ENCODE measurements around the gene SNTA1.
A peak's percentile ranks its signal among the peaks of the same experiment; 100 is the strongest.
"Not testable (repeated sequence)": the region's sequence is repeated elsewhere in the genome, so short reads cannot be mapped to it uniquely, and the experiment has no call there.

Gene SNTA1

DNA sequence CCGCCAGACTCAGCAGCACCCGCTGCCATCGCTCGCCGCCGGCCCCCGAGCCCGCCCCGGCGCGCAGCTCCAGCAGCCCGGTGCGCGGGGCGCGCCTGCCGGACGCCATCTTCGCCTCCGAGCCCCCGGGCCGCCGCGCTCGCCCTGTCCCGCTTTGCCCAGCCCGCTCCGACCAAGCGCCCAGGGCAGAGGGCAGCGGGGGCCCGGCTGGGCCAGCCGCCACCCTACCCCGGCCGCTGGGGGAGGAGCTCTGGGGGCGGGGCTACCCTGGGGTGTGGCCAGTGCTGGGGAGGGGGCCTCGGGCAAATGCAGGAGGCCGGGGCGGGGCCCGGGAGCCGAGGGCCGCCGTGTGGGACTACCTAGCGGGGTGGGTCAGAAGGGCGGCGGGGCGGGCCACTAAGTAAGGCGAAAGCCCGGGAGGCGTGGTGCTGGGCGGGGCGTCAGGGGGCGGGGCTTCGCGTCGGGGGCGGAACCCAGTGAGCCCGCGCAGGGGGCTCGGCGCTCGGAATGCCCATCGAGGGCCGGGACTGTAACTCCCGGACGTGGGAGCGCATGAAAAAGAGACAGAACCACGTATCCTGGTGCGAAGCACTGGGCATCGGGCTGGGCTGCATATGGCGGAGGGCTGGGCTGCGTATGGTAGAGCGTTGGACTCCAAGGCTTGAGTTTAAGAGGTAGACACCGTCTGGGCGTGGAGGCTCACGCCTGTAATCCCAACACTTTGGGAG lies at the start of gene SNTA1:
SNTA1 (minus strand) TSS at position 252 of the 728 bp plus-strand sequence; CDS start at position 109, 143 bp downstream.
- peak; percentile 70 to 78 for DNase-seq (ENCODE audit: low read depth in 2 of 2)

DNA sequence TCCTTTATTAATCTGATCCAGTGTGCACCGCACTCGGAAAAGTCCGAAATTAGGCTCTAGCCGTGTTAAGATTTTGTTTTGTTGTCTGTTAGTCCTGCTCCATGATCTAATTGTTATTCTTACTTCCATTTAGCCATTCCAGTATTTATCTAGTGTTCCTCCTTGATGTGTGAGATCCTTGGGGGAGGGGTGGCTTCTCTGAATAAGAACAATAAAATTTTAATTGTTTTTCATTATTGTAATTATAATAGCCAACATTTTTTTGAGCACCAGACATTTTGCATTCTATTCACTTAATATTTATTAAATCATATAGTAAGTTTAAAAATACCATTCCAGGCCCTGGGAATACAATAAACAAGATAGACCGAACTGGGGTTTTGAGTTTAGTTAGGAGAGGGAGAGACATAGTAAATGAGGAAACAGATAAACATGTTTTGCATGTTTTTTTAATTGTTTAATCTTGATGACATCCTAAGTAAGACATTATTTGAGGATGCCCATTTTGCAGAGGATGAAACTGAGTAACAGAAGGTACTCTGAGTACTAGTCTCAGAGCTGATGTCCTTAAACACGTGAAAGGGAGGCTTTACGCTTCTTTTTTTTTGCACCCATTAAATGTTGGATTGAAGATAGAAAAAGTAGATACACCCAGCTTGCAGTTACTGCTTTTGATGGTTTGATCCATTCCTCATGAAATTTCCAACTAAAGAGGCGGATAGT lies 47.5 kb upstream of the SNTA1 start:
- no peak for DNase-seq (ENCODE audit: low read depth in 2 of 2)

DNA sequence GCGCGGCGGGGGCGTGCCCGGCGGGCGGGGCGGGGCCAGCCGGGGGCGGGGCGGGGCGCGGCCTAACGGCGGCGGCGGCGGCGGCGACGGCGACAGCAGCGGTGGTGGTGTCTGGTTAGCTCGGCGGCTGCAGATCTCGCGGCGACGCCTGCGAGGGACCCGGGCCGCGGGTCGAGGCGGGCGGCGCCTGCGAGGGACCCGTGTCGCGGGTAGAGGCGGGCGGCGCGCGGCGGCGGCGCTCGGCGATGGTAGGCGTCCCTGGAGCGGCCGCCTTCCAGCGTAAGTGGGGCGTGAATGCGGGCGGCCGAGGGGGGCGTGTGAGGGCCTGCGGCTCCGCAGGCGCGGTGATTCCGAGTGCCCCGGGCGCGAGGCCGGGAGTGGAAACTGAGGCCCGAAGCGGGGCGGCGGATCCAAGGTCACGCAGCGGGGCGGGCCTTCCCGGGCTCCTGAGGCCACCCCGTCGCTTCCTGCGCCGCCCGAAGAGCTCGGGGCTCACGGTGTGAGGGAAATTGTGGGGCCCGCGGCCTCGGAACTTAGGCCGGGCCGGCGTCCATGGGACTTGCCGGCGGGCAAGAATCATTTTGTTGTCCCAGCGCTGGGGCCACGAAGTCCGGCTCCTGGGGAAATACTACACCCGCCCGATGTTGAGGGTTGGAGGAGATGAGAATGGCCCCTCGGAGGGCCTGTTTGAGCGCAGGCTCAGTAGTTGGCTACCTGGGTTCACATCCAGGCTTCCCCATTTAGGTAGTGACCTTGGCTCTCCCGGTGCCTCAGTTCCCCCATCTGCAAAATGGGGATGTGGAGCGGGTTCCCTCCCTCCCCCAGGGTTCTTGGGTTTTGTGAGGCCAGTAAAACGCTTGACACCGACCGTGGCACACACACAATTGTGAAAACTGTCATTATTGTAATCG lies 46.7 kb upstream of the SNTA1 start, which contains the start of gene CBFA2T2:
CBFA2T2 (plus strand) TSS at position 74 of the 911 bp plus-strand sequence; CDS start at position 246, 172 bp downstream.
- no peak for DNase-seq (ENCODE audit: low read depth in 2 of 2)

DNA sequence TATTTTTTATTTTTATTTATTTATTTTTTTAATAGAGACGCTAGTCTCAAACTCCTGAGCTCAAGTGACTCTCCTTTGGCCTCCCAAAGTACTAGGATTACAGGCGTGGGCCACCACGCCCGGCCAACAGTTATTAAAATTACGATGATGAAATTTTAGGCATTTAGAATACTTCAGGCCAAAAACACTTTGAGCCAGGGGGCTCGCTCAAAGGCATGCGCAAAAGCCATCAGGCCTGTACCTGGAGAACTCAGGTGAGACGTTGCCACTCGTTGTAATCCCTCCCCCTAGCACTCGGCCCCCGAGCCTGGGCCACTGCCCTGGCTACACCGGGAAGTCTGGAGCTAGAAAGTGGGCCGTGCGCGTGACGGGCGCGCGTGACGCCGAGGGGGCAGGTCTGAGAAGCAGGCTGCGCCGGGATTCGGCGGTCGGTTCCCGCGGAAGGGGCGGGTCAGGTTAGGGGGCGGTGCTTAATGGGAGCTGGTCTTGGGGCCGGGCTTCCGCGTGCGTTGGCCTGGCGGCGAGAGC lies 46.0 kb upstream of the SNTA1 start:
- DNase-seq (ENCODE audit: low read depth in 2 of 2), result peak; percentile 97

DNA sequence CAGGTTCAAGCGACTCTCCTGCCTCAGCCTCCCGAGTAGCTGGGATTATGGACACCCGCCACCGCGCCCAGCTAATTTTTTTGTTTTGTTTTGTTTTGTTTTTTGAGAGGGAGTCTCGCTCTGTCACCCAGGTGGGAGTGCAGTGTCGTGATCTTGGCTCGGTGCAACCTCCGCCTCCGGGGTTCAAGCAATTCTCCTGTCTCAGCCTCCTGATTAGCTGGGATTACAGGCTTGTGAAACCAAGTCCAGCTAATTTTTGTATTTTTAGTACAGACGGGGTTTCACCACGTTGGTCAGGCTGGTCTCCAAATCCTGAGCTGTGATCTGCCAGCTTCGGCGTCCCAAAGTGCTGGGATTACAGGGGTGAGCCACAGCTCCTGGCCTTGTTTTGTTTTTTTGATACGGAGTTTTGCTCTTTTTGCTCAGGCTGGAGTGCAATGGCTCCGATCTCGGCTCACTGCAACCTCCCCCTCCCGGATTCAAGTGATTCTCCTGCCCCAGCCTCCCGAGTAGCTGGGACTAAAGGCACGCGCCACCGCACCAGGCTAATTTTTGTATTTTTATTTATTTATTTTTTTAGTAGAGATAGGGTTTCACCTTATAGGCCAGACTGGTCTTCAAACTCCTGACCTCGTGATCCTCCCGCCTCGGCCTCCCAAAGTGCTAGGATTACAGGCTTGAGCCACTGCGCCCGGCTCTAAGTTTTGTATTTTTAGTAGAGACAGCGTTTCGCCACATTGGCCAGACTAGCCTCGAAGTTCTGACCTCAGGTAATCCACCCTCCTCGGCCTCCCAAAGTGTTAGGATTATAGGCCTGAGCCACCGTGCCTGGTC lies 45.3 kb upstream of the SNTA1 start:
- not testable (repeated sequence) for DNase-seq (ENCODE audit: low read depth in 2 of 2)

DNA sequence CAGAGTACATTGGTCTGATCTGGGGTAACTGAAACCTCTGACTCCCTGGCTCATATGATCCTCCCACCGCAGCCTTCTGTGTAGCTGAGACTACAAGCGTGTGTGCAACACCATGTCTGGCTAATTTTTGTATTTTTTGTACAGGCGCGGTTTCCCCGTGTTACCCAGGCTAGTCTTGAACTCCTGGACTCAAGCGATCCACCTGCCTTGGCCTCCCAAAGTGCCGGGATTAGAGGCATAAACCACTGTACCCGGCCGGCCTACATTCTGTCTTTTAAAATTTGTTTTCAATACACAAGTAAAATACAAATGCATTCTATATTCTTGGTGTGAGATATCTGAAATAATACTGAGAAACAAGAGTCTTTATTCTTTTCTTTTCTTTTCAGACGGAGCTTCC lies 44.6 kb upstream of the SNTA1 start:
- no peak for DNase-seq (ENCODE audit: low read depth in 2 of 2)

DNA sequence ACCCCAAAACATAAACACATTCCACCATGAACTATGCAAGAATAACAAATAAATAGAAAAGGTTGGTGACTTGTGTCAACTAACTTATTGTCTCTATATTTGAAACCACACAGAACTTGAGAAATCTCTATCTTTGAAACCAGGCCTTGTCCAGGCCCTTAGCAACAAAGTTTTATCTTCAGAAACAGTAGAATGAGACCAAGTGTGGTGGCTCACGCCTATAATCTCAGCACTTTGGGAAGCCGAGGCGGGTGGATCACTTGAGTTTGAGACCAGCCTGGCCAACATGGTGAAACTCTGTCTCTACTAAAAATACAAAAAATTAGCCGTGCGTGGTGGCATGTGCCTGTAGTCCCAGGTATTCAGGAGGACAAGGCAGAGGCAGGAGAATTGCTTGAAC lies 39.6 kb upstream of the SNTA1 start:
- not testable (repeated sequence) for DNase-seq (ENCODE audit: low read depth in 2 of 2)

DNA sequence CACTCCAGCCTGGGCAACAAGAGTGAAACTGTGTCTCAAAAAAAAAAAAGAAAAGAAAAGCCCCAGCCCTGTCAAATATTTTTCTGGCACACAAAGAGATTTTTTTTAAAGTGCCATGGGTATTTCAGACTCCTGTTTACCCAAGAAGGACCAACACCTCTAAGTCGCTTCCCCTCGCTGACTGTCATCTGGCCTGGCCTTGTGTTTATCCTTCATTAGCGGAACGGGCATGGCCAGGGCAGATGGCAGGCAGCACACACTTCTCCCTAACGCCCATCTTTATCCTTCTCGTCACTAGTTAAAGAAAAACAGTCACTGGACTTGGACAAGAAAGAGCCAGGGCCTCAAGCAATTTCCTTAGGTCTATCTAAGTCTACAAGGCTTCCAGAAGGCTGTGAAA lies 39.0 kb upstream of the SNTA1 start:
- no peak for DNase-seq (ENCODE audit: low read depth in 2 of 2)

DNA sequence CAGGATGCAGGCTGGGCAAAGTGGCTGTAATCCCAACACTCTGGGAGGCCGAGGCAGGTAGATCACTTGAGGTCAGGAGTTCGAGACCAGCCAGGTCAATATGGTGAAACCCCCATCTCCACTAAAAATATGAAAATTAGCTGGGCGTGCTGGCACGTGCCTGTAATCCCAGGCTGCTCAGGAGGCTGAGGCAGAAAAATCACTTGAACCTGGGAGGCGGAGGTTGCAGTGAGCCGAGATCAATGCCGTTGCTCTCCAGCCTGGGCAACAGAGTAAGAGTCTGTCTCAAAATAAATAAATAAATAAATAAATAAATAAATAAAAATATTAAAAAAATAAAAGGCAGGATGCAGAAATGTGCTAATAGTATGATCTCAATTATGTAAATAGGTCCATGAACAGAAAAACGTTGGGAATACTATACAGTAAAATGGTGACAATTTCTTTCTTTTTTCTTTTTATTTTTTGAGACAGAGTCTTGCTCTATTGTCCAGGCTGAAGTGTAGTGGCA lies 37.9 kb upstream of the SNTA1 start:
- DNase-seq (ENCODE audit: low read depth in 2 of 2), result no peak

DNA sequence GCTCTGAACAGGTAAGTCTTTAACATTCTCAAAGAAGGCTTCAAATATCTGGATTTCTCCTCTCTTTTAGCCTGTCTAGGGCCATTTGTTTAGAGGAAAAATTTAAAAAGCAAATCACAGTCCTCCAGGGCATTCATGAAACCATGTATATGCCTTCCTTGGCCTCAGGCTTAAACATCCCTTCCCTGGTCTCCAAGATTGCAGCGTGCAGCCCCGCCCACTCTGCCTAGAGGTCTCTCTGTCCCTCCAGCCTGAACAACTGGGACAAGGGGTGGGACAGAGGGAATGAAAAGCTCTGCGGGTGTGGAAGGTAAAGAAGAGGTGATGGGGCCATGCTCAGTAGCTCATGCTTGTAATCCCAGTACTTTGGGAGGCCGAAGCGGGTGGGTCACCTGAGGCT lies 36.5 kb upstream of the SNTA1 start:
- DNase-seq (ENCODE audit: low read depth in 2 of 2), result no peak

DNA sequence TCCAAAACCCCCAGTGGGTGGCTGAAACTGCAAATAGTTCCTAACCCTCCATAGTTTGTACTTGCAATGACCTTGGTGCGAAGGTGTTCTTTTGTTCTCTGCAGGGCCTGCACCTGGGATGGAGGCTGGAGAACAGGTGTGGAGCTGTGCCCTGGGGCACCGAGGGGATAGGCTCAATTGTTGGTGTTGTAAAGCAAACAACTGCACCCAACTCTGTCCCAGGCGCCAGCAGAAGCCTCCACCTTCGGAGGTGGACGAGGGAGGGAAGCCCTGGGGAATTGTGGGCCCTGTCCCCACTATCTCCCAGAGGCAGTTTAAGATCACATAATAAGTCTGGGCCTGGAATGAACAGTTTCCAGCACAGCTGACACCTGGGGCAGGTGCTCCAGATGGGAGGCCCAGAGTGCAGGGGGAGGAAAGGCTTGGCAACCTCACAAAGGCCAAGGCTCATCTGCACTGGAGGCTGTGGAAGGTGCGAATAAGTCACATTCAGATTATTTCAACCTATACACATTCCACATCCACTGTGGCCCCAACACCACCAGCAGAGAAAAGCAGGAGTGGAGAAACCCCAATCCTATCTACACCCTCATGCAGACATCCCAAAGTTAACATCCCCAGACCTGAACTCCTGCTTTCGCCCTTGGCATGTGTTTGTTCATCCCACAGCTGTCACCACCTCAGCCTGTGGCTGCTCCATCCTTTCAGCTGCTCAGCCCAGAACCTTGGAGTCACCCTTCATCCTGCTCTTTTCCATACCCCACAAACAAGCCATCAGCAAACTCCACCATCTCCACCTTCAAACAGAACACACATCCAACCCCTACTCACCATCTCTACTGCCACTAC lies 34.0 kb upstream of the SNTA1 start:
- no peak for DNase-seq (ENCODE audit: low read depth in 2 of 2)

DNA sequence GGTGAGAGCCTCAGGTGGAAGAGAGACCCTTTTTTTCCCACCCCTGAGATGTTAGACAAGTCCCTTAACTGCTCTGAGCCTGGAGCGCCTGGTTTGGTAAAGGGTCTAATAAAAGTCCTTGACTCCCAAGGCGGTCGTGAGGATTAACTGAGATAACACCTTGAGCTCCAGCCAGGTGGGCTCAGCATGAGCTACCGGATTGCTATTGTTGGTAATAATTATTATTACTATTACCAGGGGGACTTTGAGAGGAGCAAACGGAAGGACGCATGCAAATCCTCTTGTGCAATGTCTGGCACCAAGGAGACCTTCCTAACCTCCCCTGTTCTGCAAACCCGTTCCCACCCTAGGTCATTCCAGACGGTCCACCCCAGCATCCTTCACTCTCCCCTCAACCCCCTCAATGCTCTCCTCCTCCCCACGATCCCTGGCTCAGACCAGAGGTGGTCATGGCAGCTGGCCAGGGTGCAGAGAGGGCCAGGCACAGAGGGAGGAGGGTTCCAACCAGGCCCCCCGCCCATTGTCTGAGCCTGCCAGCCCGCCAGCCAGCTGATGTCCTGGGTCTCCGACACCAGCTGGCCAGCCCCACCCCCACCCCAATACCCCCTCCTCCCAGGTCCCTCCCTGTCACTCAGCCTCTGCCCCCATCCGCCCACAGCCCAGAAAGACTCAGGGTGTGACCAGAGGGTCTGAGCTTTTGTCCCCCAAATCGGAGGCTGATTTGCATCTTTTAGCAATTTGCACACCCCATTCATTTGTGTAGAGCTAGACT lies 32.0 kb upstream of the SNTA1 start:
- no peak for DNase-seq (ENCODE audit: low read depth in 2 of 2)

DNA sequence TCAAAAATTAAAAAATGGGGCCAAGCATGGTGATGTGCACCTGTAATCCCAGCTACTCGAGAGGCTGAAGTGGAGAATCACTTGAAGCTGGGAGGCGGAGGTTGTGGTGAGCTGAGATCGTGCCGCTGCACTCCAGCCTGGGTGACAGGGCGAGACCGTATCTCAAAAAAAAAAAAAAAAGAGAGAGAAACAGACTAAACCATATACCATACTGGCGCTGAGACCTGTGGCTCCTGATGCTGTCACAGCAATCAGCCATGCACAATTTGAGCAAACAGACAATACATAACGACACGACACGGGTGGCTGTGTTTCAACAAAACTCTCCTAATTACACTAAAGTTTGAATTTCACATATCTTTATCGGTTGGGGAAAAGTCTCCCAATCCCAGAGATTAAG lies 31.4 kb upstream of the SNTA1 start:
- no peak for DNase-seq (ENCODE audit: low read depth in 2 of 2)

DNA sequence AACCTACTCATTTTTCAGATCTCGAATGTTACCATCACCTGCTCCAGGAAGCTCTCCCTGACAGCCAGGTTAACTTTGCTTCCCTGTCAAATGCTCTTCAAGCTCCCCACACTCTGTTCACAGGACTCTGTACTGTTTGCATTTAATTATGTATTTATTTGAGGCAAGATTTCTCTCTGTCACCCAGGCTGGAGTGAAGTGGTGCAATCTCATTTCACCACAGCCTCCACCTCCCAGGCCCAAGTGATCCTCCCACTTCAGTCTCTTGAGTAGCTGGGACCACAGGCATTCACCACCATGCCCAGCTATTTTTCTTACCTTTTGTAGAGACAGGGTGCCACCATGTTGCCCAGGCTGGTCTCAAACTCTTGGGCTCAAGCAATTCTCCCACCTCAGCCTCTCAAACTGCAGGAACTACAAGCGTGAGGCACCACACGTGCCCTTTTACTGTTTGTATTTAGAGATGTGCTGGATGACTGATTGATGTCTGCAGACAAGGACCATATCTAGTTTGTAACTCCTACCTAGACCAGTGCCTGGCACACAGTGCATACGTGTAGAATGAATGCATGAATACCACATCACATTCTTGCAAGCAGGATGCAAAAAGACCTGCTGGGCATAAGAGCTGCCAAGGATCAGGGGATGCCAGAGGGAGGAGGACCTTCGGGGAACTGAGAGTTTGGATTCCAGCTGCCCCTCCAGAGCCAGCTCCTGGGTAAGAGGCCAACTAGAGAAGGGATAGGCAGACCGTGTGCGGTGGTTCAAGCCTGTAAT lies 30.7 kb upstream of the SNTA1 start:
- no peak for DNase-seq (ENCODE audit: low read depth in 2 of 2)

DNA sequence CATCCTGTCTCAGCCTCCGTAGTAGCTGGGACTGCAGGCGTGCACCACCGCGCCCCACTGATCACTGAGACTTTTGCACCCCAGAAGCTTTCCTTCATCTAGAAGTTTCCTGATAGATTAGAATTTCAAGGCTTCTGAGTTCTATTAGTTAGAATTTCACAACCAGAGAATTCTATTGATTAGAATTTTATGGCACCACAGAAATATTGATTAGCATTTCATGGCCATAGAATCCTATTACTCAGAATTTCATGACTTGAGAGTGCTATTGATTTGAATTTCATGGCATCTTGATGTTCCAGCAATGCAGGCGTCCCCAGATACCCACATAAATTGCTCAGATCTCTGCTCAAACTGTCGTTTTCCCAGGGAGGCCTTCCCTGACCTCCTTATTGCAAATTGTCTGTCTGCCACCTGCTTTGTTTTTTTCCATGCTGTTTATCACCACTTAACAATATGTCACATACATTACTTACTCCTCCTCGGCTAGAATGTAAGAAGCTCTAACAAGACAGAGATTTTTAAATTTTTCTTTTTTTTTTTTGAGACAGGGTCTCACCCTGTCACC lies 29.4 kb upstream of the SNTA1 start:
- DNase-seq (ENCODE audit: low read depth in 2 of 2), result no peak

DNA sequence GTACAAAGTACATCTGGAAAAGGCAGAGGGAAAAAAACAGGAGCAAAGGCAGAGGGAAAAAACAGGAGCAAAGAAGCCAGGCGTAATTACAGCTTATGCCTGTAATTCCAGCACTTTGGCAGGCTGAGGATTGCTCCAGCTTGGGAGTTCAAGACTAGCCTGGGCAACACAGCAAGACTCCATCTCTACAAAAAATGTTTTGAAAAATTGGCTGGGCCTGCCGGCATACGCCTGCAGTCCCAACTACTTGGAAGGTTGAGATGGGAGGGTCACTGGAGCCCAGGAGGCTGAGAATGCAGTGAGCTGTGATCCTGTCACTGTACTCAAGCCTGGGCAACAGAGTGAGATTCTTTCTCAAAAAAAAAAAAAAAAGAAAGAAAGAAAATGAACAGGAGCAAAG lies 27.3 kb upstream of the SNTA1 start:
- DNase-seq (ENCODE audit: low read depth in 2 of 2), result no peak

DNA sequence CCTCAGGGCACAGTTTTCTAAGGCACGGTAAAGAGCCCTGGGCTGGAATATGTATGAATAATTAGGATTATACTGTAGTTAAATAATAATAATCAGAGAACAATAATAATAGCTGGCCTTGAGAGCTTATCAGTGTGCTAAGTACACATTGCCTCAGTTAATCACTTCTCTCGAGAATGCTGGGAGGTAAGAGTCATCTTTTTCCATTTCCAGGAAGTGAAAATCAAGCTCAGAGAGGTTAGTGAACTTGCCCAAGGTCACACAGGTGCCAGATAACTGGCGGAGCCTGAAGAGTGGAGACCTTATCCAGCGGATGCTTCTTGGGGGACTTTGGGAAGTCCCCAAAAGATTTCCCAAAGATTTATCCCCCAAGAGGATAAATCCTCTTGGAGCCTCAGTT lies 26.9 kb upstream of the SNTA1 start:
- DNase-seq (ENCODE audit: low read depth in 2 of 2), result no peak

DNA sequence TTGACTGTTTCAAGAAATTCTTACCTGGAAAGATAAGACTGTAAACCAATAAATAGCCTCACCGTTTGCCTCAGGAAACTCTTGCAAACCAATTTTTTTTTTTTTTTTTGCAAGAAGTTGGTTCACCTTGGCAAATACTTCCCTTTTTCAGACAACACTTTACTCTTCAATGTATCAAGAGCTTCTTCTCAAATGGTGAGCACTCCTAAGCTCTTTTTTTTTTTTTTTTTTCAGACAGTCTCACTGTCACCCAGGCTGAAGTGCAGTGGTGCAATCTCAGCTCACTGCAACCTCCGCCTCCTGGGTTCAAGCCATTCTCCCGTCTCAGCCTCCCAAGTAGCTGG lies 22.7 kb upstream of the SNTA1 start:
- no peak for DNase-seq (ENCODE audit: low read depth in 2 of 2)
